Upper lobe of left lung (tissue), 6 donors: ENCODE measurements around the gene ADGRV1. TPM values are rescaled to one million over a fixed set of nuclear protein-coding genes. Genes with fewer than 3 reads are reported as not detected.
"Not testable (repeated sequence)": the region's sequence is repeated elsewhere in the genome, so short reads cannot be mapped to it uniquely, and the experiment has no call there.

Source experiments
- ATAC-seq, 2 donors: fragments of 200-7000 bp; cut with Tn5 transposase; one replicate each; pipeline ENCODE4 v1.9.1; 2022; ENCODE audit warnings: mild to moderate bottlenecking in 2 of 2, moderate library complexity in 2 of 2; ENCODE audit not compliant: low FRiP score in 2 of 2
- DNase-seq, 2 donors: peaks; one replicate each; pipeline ENCODE4 v3.0.0-alpha.2; 2019 to 2020
- H3K27ac ChIP-seq, 4 donors: fragments of 200-600 bp; sonication (generic); one replicate each; pipeline ENCODE4 v1.5.1; 2016 to 2019
- H3K27me3 ChIP-seq, 4 donors: fragments of 200-600 bp; sonication (generic); one replicate each; pipeline ENCODE4 v1.5.1; 2017 to 2019
- H3K36me3 ChIP-seq, 4 donors: fragments of 200-600 bp; sonication (generic); one replicate each; pipeline ENCODE4 v1.5.1; 2016 to 2019
- H3K4me1 ChIP-seq, 4 donors: fragments of 200-600 bp; sonication (generic); one replicate each; pipeline ENCODE4 v1.5.1; 2018 to 2019
- H3K4me3 ChIP-seq, 4 donors: fragments of 200-600 bp; sonication (generic); one replicate each; pipeline ENCODE4 v1.5.1; 2017 to 2019; ENCODE audit warnings: mild to moderate bottlenecking in 2 of 4, moderate library complexity in 1 of 4
- H3K9me3 ChIP-seq, 4 donors: fragments of 200-600 bp; sonication (generic); one replicate each; pipeline ENCODE4 v1.5.1; 2018 to 2019
- EP300 ChIP-seq, 4 donors: sonication (generic); formaldehyde crosslinking; IDR thresholded peaks; one replicate each; pipeline ENCODE4 v1.5.1; 2017; ENCODE audit warnings: antibody characterized with exemption in 4 of 4, control low read depth in 2 of 4
- POLR2A ChIP-seq, 4 donors: fragments of 450-650 bp; IDR thresholded peaks; one replicate each; pipeline ENCODE4 v1.5.1; 2016 to 2017; ENCODE audit warnings: antibody characterized with exemption in 4 of 4, mild to moderate bottlenecking in 2 of 4
- POLR2AphosphoS5 ChIP-seq, 2 donors: sonication (generic); formaldehyde crosslinking; IDR thresholded peaks; one replicate each; pipeline ENCODE4 v1.5.1; 2017; ENCODE audit warnings: antibody characterized with exemption in 2 of 2
- WGBS, 2 donors: methylation state at CpG; one replicate each; pipeline ENCODE4 v1.1.5; 2017 to 2018; 5-methylcytosine and 5-hydroxymethylcytosine counted together
- total RNA-seq, 6 donors: library from RNA; depleted of rRNA in 4 of 6; stranded (reverse); fragments of >200 nt in 4 of 6; gene quantifications; one replicate each; pipeline versions ENCODE4 v1.1.0 to v1.2.1, GENCODE V29; 2016 to 2021
- TF ChIP-seq, protein P1 (sequence below), 6 experiments: fragments of 450-650 bp in 4 of 6; fragments of 200-600 bp in 2 of 6; sonication (generic) in 2 of 6; IDR thresholded peaks; one replicate each; pipeline ENCODE4 v1.5.1; 2016 to 2019; ENCODE audit warnings: antibody characterized with exemption in 6 of 6
- donor health status: DM: no; HTN: no; CAD: no; lungs with moderate emphysema.
- donor health status: DM: no; HTN: yes; CAD: no; lungs with severe emphysema.

ADGRV1 gene
- total RNA-seq, 6 donors from 2014 or later: 22.3 to 129 (median 60.4) TPM

DNA sequence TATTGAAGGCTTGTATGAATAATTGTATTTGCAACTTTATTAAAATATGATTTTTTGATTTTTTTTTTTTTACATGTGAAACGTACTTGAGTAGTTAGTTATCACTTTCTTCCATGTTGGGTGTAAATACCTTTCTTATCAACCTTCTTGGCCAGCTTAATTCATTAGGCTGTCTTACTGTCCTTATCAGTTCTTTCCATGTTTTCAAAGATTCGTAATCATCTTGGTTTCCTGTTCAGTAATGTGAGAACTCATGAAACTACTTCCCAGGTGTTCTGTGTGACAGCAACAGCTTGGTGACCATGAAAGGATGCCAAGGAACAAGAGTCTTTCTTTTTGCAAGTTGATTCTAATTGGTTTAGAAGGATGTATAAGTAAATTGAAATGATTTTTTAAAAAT is 100.0 kb downstream of the ADGRV1 start:
- TF ChIP-seq, protein P1, sequence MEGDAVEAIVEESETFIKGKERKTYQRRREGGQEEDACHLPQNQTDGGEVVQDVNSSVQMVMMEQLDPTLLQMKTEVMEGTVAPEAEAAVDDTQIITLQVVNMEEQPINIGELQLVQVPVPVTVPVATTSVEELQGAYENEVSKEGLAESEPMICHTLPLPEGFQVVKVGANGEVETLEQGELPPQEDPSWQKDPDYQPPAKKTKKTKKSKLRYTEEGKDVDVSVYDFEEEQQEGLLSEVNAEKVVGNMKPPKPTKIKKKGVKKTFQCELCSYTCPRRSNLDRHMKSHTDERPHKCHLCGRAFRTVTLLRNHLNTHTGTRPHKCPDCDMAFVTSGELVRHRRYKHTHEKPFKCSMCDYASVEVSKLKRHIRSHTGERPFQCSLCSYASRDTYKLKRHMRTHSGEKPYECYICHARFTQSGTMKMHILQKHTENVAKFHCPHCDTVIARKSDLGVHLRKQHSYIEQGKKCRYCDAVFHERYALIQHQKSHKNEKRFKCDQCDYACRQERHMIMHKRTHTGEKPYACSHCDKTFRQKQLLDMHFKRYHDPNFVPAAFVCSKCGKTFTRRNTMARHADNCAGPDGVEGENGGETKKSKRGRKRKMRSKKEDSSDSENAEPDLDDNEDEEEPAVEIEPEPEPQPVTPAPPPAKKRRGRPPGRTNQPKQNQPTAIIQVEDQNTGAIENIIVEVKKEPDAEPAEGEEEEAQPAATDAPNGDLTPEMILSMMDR (IDR thresholded peaks at IDR 0.05): no peak
- no peak for TF ChIP-seq EP300 (IDR thresholded peaks at IDR 0.05)
- TF ChIP-seq POLR2AphosphoS5 (IDR thresholded peaks at IDR 0.05): no peak
- no peak for TF ChIP-seq POLR2A (IDR thresholded peaks at IDR 0.05)
- WGBS, 2 donors: 48 to 49% methylated on average over 2 of the region's 2 CpGs
- no peak overlapping the region for H3K27ac ChIP-seq

DNA sequence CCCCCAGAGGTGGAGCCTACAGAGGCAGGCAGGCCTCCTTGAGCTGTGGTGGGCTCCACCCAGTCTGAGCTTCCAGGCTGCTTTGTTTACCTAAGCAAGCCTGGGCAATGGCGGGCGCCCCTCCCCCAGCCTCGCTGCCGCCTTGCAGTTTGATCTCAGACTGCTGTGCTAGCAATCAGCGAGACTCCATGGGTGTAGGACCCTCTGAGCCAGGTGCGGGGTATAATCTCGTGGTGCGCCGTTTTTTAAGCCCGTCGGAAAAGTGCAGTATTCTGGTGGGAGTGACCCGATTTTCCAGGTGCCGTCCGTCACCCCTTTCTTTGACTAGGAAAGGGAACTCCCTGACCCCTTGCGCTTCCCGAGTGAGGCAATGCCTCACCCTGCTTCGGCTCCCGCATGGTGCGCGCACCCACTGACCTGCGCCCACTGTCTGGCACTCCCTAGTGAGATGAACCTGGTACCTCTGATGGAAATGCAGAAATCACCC is 109.5 kb downstream of the ADGRV1 start:
- peak in 1 of 2 donors; percentile 22 for DNase-seq
- H3K4me3 ChIP-seq, H3K27ac ChIP-seq, H3K36me3 ChIP-seq, H3K4me1 ChIP-seq, ATAC-seq, H3K27me3 ChIP-seq, H3K9me3 ChIP-seq: not testable (repeated sequence)
- WGBS, 2 donors: 87 to 89% methylated on average over 19 of the region's 21 CpGs

More for the DNA sequence above, 100.0 kb downstream of the ADGRV1 start:
- no peak for DNase-seq
- Histone ChIP-seq H3K9me3 (no peaks in the 10 kb centered on the region), H3K4me3 (no peak overlapping the region), H3K27me3 (no peaks in the 10 kb centered on the region), H3K4me1 (no peaks in the 10 kb centered on the region), H3K36me3 (no peaks in the 10 kb centered on the region)
- no peak for ATAC-seq

GRCh38 chr5:90675222-90675621 is 116.6 kb downstream of the ADGRV1 start:
- Histone ChIP-seq H3K36me3 (no peaks in the 10 kb centered on the region), H3K4me3 (no peak overlapping the region), H3K27me3 (no peaks in the 10 kb centered on the region), H3K27ac (no peak overlapping the region), H3K4me1 (no peaks in the 10 kb centered on the region), H3K9me3 (no peaks in the 10 kb centered on the region)
- DNase-seq: no peak
- WGBS, 2 donors: 83 to 88% methylated on average over 8 of the region's 8 CpGs
- TF ChIP-seq, protein P1 (IDR thresholded peaks at IDR 0.05): no peak
- no peak for ATAC-seq

- TF ChIP-seq POLR2AphosphoS5 (IDR thresholded peaks at IDR 0.05) (no peak), POLR2A (IDR thresholded peaks at IDR 0.05) (no peak), EP300 (IDR thresholded peaks at IDR 0.05) (no peak)
- TF ChIP-seq, protein P1 (IDR thresholded peaks at IDR 0.05): no peak
- ATAC-seq (no peak), DNase-seq (no peak)
- Histone ChIP-seq H3K4me1 (no peaks in the 10 kb centered on the region), H3K27ac (no peak overlapping the region), H3K27me3 (no peaks in the 10 kb centered on the region), H3K36me3 (no peaks in the 10 kb centered on the region), H3K4me3 (no peak overlapping the region), H3K9me3 (no peaks in the 10 kb centered on the region)
- 68 to 73% methylated on average over 4 of the region's 4 CpGs for WGBS, 2 donors
Measured at GRCh38 chr5:90680921-90681563, 122.4 kb downstream of the ADGRV1 start.

- H3K36me3 ChIP-seq: no peaks in the 10 kb centered on the region
- H3K4me3 ChIP-seq: no peak overlapping the region
- no peak overlapping the region for H3K27ac ChIP-seq
- ATAC-seq (no peak), DNase-seq (no peak)
- WGBS, 2 donors: 87 to 91% methylated on average over 2 of the region's 2 CpGs
- H3K27me3 ChIP-seq: no peaks in the 10 kb centered on the region
- no peaks in the 10 kb centered on the region for H3K9me3 ChIP-seq
- H3K4me1 ChIP-seq: no peaks in the 10 kb centered on the region
- TF ChIP-seq EP300 (IDR thresholded peaks at IDR 0.05) (no peak), POLR2A (IDR thresholded peaks at IDR 0.05) (no peak), POLR2AphosphoS5 (IDR thresholded peaks at IDR 0.05) (no peak)
- TF ChIP-seq, protein P1 (IDR thresholded peaks at IDR 0.05): no peak
Measured at GRCh38 chr5:90682278-90682677, 123.7 kb downstream of the ADGRV1 start.
